HepG2 (cell line): ENCODE data around the gene LHX3. TPM values are rescaled to one million over a fixed set of nuclear protein-coding genes. Genes with fewer than 3 reads are reported as not detected.
"Not testable (repeated sequence)": the region's sequence is repeated elsewhere in the genome, so short reads cannot be mapped to it uniquely, and the experiment has no call there.

ENCODE experiments used
- ATAC-seq: fragments of 200-7000 bp; cut with Tn5 transposase; 3 replicates; pipeline ENCODE4 v1.9.1; 2020; ENCODE audit warnings: mild to moderate bottlenecking, moderate library complexity
- BruUV-seq: library from RNA; stranded (reverse); fragments of 400-500 nt; replicated peaks from 2 replicates; lab custom pipeline; 2021; lab: Mats Ljungman, UMichigan
- CTCF ChIA-PET: fragments of 300-600 bp; formaldehyde crosslinking; extraction: SDS; loops from one replicate; lab custom pipeline; 2021; ENCODE audit warnings: low total read pairs, inconsistent platforms, low intra/inter-chr PET ratio; lab: Yijun Ruan, JAX
- POLR2A ChIA-PET: fragments of 350-600 bp; sonication (Branson Sonifier 250); formaldehyde crosslinking; loops from one replicate; lab custom pipeline; 2020; ENCODE audit warnings: antibody characterized with exemption, inconsistent platforms; lab: Yijun Ruan, JAX
- DNase-seq: peaks from one replicate; pipeline ENCODE4 v3.0.0-alpha.2; 2015; ENCODE audit warnings: low spot score
- FAIRE-seq: peaks from 3 replicates; lab custom pipeline; 2011; peaks lifted over from hg19 to GRCh38; lab: Jason Lieb, UNC
- H2AFZ ChIP-seq: one replicate; pipeline ENCODE4 v1.6.1; 2011; ENCODE audit warnings: low read length, inconsistent platforms
- H3K27ac ChIP-seq: fragments of 300-600 bp; 3 replicates; pipeline ENCODE4 v1.8.0; 2011; ENCODE audit warnings: mixed run types, mild to moderate bottlenecking, mixed read lengths, low read length, inconsistent platforms; ENCODE audit not compliant: insufficient read depth; ENCODE audit errors: extremely low read length
- H3K27me3 ChIP-seq, 2 experiments: fragments of 200-600 bp in 1 of 2; 2 replicates in 1 of 2; 3 replicates in 1 of 2; pipeline versions ENCODE4 v1.6.0 to v1.8.0; 2011; ENCODE audit warnings: low read length in 2 of 2, mild to moderate bottlenecking in 2 of 2, moderate library complexity in 2 of 2, inconsistent platforms in 1 of 2; ENCODE audit not compliant: insufficient read depth in 2 of 2, control insufficient read depth in 1 of 2
- H3K36me3 ChIP-seq, 2 experiments: fragments of 200-600 bp in 1 of 2; replicated peaks in 1 of 2; 2 replicates in 1 of 2; 3 replicates in 1 of 2; pipeline versions ENCODE4 v1.5.1 to v1.8.0; 2011; ENCODE audit warnings: low read length in 2 of 2, inconsistent platforms in 1 of 2; ENCODE audit not compliant: insufficient read depth in 2 of 2, control insufficient read depth in 1 of 2
- H3K4me1 ChIP-seq: 2 replicates; pipeline ENCODE4 v1.5.1; 2012; ENCODE audit warnings: low read length, inconsistent platforms; ENCODE audit not compliant: insufficient read depth
- H3K4me2 ChIP-seq: 2 replicates; pipeline ENCODE4 v1.6.0; 2011; ENCODE audit warnings: low read depth, low read length, inconsistent platforms
- H3K4me3 ChIP-seq, 3 experiments: fragments of 200-600 bp in 1 of 3; sonication (generic), shearing (Covaris generic) in 1 of 3; replicated peaks in 1 of 3; 2 replicates each; pipeline ENCODE4 v1.5.1; 2011 to 2016; ENCODE audit warnings: low read length in 3 of 3, inconsistent platforms in 2 of 3, low read depth in 2 of 3, mild to moderate bottlenecking in 2 of 3, control low read depth in 1 of 3, mixed read lengths in 1 of 3; ENCODE audit not compliant: insufficient read depth in 1 of 3
- H3K79me2 ChIP-seq: one replicate; pipeline ENCODE4 v1.6.1; 2011; ENCODE audit warnings: low read length, inconsistent platforms; ENCODE audit not compliant: insufficient read depth
- H3K9ac ChIP-seq: 2 replicates; pipeline ENCODE4 v1.6.0; 2011; ENCODE audit warnings: mild to moderate bottlenecking, low read depth, low read length, inconsistent platforms; ENCODE audit not compliant: insufficient read depth
- H3K9me3 ChIP-seq: 2 replicates; pipeline ENCODE4 v1.5.1; 2012; ENCODE audit warnings: mild to moderate bottlenecking, low read length
- H4K20me1 ChIP-seq: 2 replicates; pipeline ENCODE4 v1.6.0; 2011; ENCODE audit warnings: inconsistent platforms, mild to moderate bottlenecking, low read length, moderate library complexity; ENCODE audit not compliant: insufficient read depth
- EP300 ChIP-seq, 3 experiments: sonication (generic) in 1 of 3; formaldehyde crosslinking in 1 of 3; IDR thresholded peaks; 2 replicates each; pipeline versions ENCODE4 v1.5.1 to v1.6.1; 2011 to 2020; ENCODE audit warnings: low read depth in 2 of 3, low read length in 2 of 3, borderline replicate concordance in 1 of 3, improper control_type of control experiment in 1 of 3, mild to moderate bottlenecking in 1 of 3, missing genetic modification reagents in 1 of 3, moderate library complexity in 1 of 3
- ZNF24 ChIP-seq: fragments of 450-650 bp; IDR thresholded peaks from 2 replicates; pipeline ENCODE4 v1.6.1; 2017; ENCODE audit warnings: antibody characterized with exemption, mild to moderate bottlenecking
- WGBS: methylation state at CpG from one replicate; pipeline ENCODE4 v1.1.6; 2017; ENCODE audit warnings: low lambda C conversion rate; 5-methylcytosine and 5-hydroxymethylcytosine counted together
- in situ Hi-C: cut with HindIII; loops from 2 replicates; pipeline ENCODE4 v1.10.0; 2017; ENCODE audit warnings: low pct_unique_long_range_greater_than_20kb; ENCODE audit not compliant: extremely low pct_ligation_motif_present
- intact Hi-C: fragments of 100-400 bp; cut with micrococcal nuclease; formaldehyde crosslinking; loops from one replicate; pipeline ENCODE4 v1.10.0; 2022; ENCODE audit not compliant: unreplicated experiment
- polyA plus RNA-seq, 8 experiments: library from polyadenylated mRNA; depleted of rRNA in 3 of 8; stranded (reverse) in 7 of 8; unstranded in 1 of 8; fragments of >200 nt; fragmentation: Illumina TruSeq in 4 of 8; extraction: Trizol in 4 of 8; gene quantifications; 2 replicates each; pipeline versions ENCODE4 v1.2.1 to v1.2.3, GENCODE V29; 2011 to 2016; ENCODE audit warnings: low read depth in 4 of 8, missing spikeins in 1 of 8, mixed read lengths in 1 of 8; ENCODE audit not compliant: insufficient read depth in 1 of 8
- total RNA-seq, 5 experiments: library from RNA; depleted of rRNA; stranded (reverse); fragments of >200 nt; fragmentation: Illumina TruSeq; extraction: Trizol; gene quantifications; 2 replicates each; pipeline ENCODE4 v1.2.3, GENCODE V29; 2016; ENCODE audit warnings: low read depth in 1 of 5
- TF ChIP-seq, protein P1 (sequence below): sonication (generic); formaldehyde crosslinking; IDR thresholded peaks from 2 replicates; pipeline ENCODE4 v1.4.0; 2020; ENCODE audit warnings: missing genetic modification reagents

Gene LHX3
- total and polyA plus RNA-seq, 2 of the 13 experiments (the other 11 are each of a cell fraction or from before 2014, with no cell fraction given): not detected

DNA sequence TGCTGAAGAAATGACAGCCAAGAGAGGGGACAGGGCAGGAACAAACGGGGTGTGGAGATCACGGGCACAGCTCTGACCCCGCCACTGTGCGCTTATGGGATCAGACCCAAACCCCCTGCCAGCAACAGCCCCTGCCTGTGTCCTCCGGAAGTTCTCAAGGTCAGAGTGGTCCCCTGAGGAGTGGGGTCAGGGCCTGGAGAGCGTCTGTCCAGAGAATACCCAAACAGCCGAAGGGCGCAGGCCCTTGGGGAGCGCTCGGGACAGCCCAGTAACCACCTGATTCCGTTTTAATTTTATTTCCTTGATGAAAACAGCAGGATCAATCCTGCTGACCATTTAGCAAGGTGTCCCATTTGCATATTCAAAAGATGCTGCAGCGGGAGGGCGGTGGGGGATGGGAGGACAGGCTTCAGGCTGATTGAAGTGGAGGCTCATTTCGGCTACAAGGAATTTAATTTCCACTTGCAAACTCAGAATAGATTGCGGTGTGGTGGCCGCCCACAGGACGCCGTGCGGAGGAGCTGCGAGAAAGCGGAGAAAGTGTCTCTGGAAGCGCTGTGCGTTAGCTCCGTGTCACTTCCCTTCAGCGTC lies 53.6 kb downstream of the LHX3 start (continued):
- TF ChIP-seq, protein P1, sequence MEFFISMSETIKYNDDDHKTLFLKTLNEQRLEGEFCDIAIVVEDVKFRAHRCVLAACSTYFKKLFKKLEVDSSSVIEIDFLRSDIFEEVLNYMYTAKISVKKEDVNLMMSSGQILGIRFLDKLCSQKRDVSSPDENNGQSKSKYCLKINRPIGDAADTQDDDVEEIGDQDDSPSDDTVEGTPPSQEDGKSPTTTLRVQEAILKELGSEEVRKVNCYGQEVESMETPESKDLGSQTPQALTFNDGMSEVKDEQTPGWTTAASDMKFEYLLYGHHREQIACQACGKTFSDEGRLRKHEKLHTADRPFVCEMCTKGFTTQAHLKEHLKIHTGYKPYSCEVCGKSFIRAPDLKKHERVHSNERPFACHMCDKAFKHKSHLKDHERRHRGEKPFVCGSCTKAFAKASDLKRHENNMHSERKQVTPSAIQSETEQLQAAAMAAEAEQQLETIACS (CRISPR knock-in tag): no peak
- TF ChIP-seq EP300 (IDR thresholded peaks at IDR 0.05; ENCODE audit: low read depth in 2 of 2, low read length in 2 of 2) (no peak), EP300 (CRISPR knock-in tag; IDR thresholded peaks at IDR 0.05; ENCODE audit: borderline replicate concordance) (no peak)
- TF ChIP-seq, all 625 proteins: peak for 0

- H4K20me1 ChIP-seq, DNase-seq, intact Hi-C loops, FAIRE-seq, H3K36me3 ChIP-seq, ATAC-seq, H3K27ac ChIP-seq, H3K4me3 ChIP-seq, H3K79me2 ChIP-seq, POLR2A ChIA-PET, in situ Hi-C loops, H3K9ac ChIP-seq, CTCF ChIA-PET, BruUV-seq, H3K4me2 ChIP-seq, H2AFZ ChIP-seq, H3K9me3 ChIP-seq: not testable (repeated sequence)
- Histone ChIP-seq H3K4me1 (peaks cover 15% of the 10 kb centered on the region), H3K27me3 (peaks cover 8 to 62% of the 10 kb centered on the region in 2 experiments; a peak in 4 of 5 replicates)
- WGBS: 42% methylated on average over 6 of the region's 7 CpGs
- TF ChIP-seq ZNF24: peak; percentile 80
Observed at GRCh38 chr9:136150664-136151213, 54.2 kb downstream of the LHX3 start.
